KMS-11 (cell line): ENCODE results near the gene NOTCH4.

Experiments used
- H2AFZ ChIP-seq: fragments of 200-600 bp; sonication (generic); 2 replicates; pipeline ENCODE4 v1.6.1; 2016; ENCODE audit warnings: antibody characterized with exemption, mixed run types, low read depth
- H3K27ac ChIP-seq: fragments of 200-600 bp; sonication (generic); 2 replicates; pipeline ENCODE4 v1.6.1; 2016; ENCODE audit warnings: mild to moderate bottlenecking, mixed run types
- H3K27me3 ChIP-seq: fragments of 200-600 bp; sonication (generic); 2 replicates; pipeline ENCODE4 v1.6.1; 2017; ENCODE audit warnings: mild to moderate bottlenecking, low read depth, mixed run types, moderate library complexity; ENCODE audit not compliant: insufficient read depth
- H3K36me3 ChIP-seq: fragments of 200-600 bp; sonication (generic); 2 replicates; pipeline ENCODE4 v1.6.1; 2017; ENCODE audit warnings: mild to moderate bottlenecking, mixed run types; ENCODE audit not compliant: insufficient read depth
- H3K4me1 ChIP-seq: fragments of 200-600 bp; sonication (generic); 2 replicates; pipeline ENCODE4 v1.6.1; 2016; ENCODE audit warnings: mild to moderate bottlenecking, low read depth, mixed run types; ENCODE audit not compliant: poor library complexity, severe bottlenecking
- H3K4me2 ChIP-seq: fragments of 200-600 bp; sonication (generic); 2 replicates; pipeline ENCODE4 v1.7.0; 2016; ENCODE audit warnings: mild to moderate bottlenecking, mixed run types
- H3K4me3 ChIP-seq: fragments of 200-600 bp; sonication (generic); IDR thresholded peaks from 2 replicates; pipeline ENCODE4 v1.6.1; 2017; ENCODE audit warnings: low read depth, low read length, mixed read lengths; ENCODE audit not compliant: insufficient read depth
- H3K79me2 ChIP-seq: fragments of 200-600 bp; sonication (generic); 2 replicates; pipeline ENCODE4 v1.6.1; 2016; ENCODE audit warnings: low read depth, mixed run types; ENCODE audit not compliant: insufficient read depth
- H3K9ac ChIP-seq: fragments of 200-600 bp; sonication (generic); 2 replicates; pipeline ENCODE4 v1.6.1; 2016; ENCODE audit warnings: mild to moderate bottlenecking, mixed run types
- H4K20me1 ChIP-seq: fragments of 200-600 bp; sonication (generic); 2 replicates; pipeline ENCODE4 v1.6.1; 2016; ENCODE audit warnings: mild to moderate bottlenecking, mixed run types; ENCODE audit not compliant: insufficient read depth
- CTCF ChIP-seq: fragments of 200-600 bp; sonication (generic); conservative IDR thresholded peaks from 2 replicates; pipeline ENCODE4 v1.6.1; 2017; ENCODE audit warnings: low read depth, mild to moderate bottlenecking, antibody characterized with exemption, low read length, moderate library complexity, mixed read lengths

The NOTCH4 gene

GRCh38 chr6:32239462-32239861, 15.6 kb upstream of the NOTCH4 start:
- TF ChIP-seq CTCF, result no peak
- no peak overlapping the region for H3K4me3 ChIP-seq
- H3K4me2 ChIP-seq, result no peak overlapping the region
- H2AFZ ChIP-seq, result no peak overlapping the region
- no peak overlapping the region for H3K27ac ChIP-seq
- H3K36me3 ChIP-seq, result no peaks in the 10 kb centered on the region
- peaks cover 7% of the 10 kb centered on the region for H3K4me1 ChIP-seq
- H3K27me3 ChIP-seq, result no peaks in the 10 kb centered on the region
- H3K79me2 ChIP-seq, result no peaks in the 10 kb centered on the region
- H3K9ac ChIP-seq, result no peak overlapping the region
- no peaks in the 10 kb centered on the region for H4K20me1 ChIP-seq

DNA sequence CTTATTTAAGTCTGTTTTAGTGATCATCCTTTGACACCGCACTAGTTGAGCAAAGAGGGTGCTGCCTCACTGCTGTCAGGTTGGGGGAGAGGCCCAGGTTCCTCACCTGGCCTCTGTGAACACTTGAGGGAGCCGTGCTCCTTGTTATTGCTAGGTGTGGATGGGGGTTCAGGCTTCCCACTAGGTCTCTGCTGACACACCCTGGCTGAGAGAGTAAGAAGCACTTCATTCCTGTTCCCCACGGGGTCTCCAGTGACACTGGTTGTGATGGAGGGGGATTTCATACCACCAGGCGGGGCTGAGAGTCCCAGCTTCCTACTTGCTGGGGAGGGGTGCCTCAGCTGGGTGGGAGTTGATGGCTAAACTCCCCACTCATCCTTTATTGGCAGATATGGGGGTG, 11.1 kb upstream of the NOTCH4 start:
- Histone ChIP-seq H3K9ac (no peak overlapping the region), H3K4me2 (no peak overlapping the region), H3K4me1 (no peaks in the 10 kb centered on the region), H3K27ac (no peak overlapping the region), H3K36me3 (no peaks in the 10 kb centered on the region), H2AFZ (no peak overlapping the region), H3K27me3 (no peaks in the 10 kb centered on the region), H3K79me2 (no peaks in the 10 kb centered on the region), H4K20me1 (no peaks in the 10 kb centered on the region), H3K4me3 (no peak overlapping the region)
- TF ChIP-seq CTCF, result no peak

- Histone ChIP-seq H3K27me3 (no peaks in the 10 kb centered on the region), H2AFZ (no peak overlapping the region), H3K4me2 (no peak overlapping the region), H3K4me3 (no peak overlapping the region), H3K36me3 (no peaks in the 10 kb centered on the region), H3K4me1 (no peaks in the 10 kb centered on the region), H3K27ac (no peak overlapping the region), H3K9ac (no peak overlapping the region), H4K20me1 (no peaks in the 10 kb centered on the region), H3K79me2 (no peaks in the 10 kb centered on the region)
- no peak for TF ChIP-seq CTCF
Observed at GRCh38 chr6:32226434-32226833, 2.6 kb upstream of the NOTCH4 start.

- no peak overlapping the region for H2AFZ ChIP-seq
- no peak overlapping the region for H3K27ac ChIP-seq
- no peaks in the 10 kb centered on the region for H3K36me3 ChIP-seq
- no peaks in the 10 kb centered on the region for H4K20me1 ChIP-seq
- no peak overlapping the region for H3K4me3 ChIP-seq
- no peak for TF ChIP-seq CTCF
- H3K9ac ChIP-seq, result no peak overlapping the region
- H3K4me2 ChIP-seq, result no peak overlapping the region
- H3K4me1 ChIP-seq, result no peaks in the 10 kb centered on the region
- no peaks in the 10 kb centered on the region for H3K27me3 ChIP-seq
- H3K79me2 ChIP-seq, result no peaks in the 10 kb centered on the region
Observed at GRCh38 chr6:32224696-32225095, 829 bp upstream of the NOTCH4 start.
